ENCODE measurements around the gene PSMD9.

GRCh38 chr12:121953117-121953692 is 64.6 kb downstream of the PSMD9 start:
- TF ChIP-seq CTCF (IDR thresholded peaks at IDR 0.05) (no peak), POLR2A (IDR thresholded peaks at IDR 0.05) (no peak)
